ENCODE data around the gene ASPRV1. TPM values are rescaled to one million over a fixed set of nuclear protein-coding genes. Genes with fewer than 3 reads are reported as not detected.
"Not testable (repeated sequence)": the region's sequence is repeated elsewhere in the genome, so short reads cannot be mapped to it uniquely, and the experiment has no call there.

The ASPRV1 gene
- polyA plus RNA-seq, 12 donors: 1.6 to 4.6 (median 2.8) TPM; not detected in 2

- DNase-seq: no peak
Measured at GRCh38 chr2:69964353-69964841, 3.0 kb upstream of the ASPRV1 start.

GRCh38 chr2:69962986-69963730 is 1.7 kb upstream of the ASPRV1 start:
- DNase-seq: no peak

- DNase-seq: no peak
Measured at GRCh38 chr2:69960821-69961220, 610 bp downstream of the ASPRV1 start.

- DNase-seq: no peak
Measured at GRCh38 chr2:69959425-69959824, 2.0 kb downstream of the ASPRV1 start.

GRCh38 chr2:69958480-69958879 is 3.0 kb downstream of the ASPRV1 start:
- no peak for DNase-seq

- DNase-seq: no peak
Measured at GRCh38 chr2:69957965-69958364, 3.5 kb downstream of the ASPRV1 start.

GRCh38 chr2:69956475-69956979 is 4.9 kb downstream of the ASPRV1 start:
- no peak for DNase-seq

GRCh38 chr2:69955029-69955428 is 6.4 kb downstream of the ASPRV1 start:
- DNase-seq: no peak

GRCh38 chr2:69954084-69954483 is 7.3 kb downstream of the ASPRV1 start:
- DNase-seq: no peak

- DNase-seq: no peak
Measured at GRCh38 chr2:69952336-69953115, 8.9 kb downstream of the ASPRV1 start.

- DNase-seq: not testable (repeated sequence)
Measured at GRCh38 chr2:69950671-69951070, 10.8 kb downstream of the ASPRV1 start.

GRCh38 chr2:69950241-69950640 is 11.2 kb downstream of the ASPRV1 start:
- DNase-seq: no peak

- DNase-seq: no peak
Measured at GRCh38 chr2:69948963-69949645, 12.3 kb downstream of the ASPRV1 start.

GRCh38 chr2:69948032-69948962 is 13.1 kb downstream of the ASPRV1 start:
- no peak for DNase-seq

- DNase-seq: no peak
Measured at GRCh38 chr2:69947325-69947931, 14.0 kb downstream of the ASPRV1 start.

GRCh38 chr2:69946351-69947324 is 14.8 kb downstream of the ASPRV1 start:
- DNase-seq: no peak

- DNase-seq: no peak
Measured at GRCh38 chr2:69945941-69946340, 15.5 kb downstream of the ASPRV1 start.

GRCh38 chr2:69945441-69945840 is 16.0 kb downstream of the ASPRV1 start:
- no peak for DNase-seq

GRCh38 chr2:69944756-69945155 is 16.7 kb downstream of the ASPRV1 start:
- no peak for DNase-seq
